Dermis blood vessel endothelial cell (primary cell): ENCODE results near the gene SIK2. TPM values are rescaled to one million over a fixed set of nuclear protein-coding genes. Genes with fewer than 3 reads are reported as not detected.

ENCODE experiments used
- DNase-seq: peaks from one replicate; pipeline ENCODE4 v3.0.0; 2010
- total RNA-seq: library from RNA; depleted of rRNA; stranded (reverse); fragments of >200 nt; gene quantifications from 2 replicates; pipeline ENCODE4 v1.2.3, GENCODE V29; 2014

The SIK2 gene
- total RNA-seq: 12.8 and 13.2 TPM in 2 replicates

DNA sequence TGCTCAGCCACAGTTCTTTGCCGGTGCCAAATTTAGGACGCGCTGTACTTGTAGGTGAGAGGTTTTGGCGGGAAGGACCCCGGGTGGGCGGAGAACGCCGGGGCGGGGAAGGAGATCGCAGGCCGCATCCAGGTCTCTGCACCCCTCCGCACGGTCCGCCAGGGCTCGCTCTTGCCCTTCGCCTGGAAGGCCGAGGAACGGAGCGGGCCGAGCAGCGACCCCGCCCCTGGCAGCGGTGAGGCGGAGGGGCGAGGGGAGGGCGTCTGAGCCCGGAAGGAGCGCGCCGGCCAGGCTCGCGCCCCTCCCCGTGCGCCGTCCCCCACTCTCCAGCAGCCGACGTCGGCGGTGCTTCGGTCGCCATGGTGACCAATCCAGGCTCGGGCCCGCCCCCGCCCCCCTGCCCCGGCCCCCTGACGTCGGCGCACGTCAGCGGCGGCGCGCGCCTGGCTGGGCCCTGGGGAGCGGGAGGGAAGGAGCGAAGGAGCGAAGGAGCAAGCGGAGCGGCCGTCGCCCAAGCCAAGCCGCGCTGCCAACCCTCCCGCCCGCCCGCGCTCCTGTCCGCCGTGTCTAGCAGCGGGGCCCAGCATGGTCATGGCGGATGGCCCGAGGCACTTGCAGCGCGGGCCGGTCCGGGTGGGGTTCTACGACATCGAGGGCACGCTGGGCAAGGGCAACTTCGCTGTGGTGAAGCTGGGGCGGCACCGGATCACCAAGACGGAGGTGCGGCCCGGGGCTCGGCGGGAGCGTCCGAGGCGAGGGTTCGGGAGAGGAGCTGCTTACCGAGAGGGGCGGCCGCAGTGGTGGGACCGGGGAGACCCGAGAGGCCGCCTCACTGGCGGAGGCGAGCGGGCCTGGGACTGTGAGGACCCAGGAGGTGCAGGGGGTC is at the start of gene SIK2:
SIK2 (plus strand) TSS at position 471 of the 886 bp plus-strand sequence; CDS start at position 586, 115 bp downstream.
- DNase-seq: peak; percentile 97

DNA sequence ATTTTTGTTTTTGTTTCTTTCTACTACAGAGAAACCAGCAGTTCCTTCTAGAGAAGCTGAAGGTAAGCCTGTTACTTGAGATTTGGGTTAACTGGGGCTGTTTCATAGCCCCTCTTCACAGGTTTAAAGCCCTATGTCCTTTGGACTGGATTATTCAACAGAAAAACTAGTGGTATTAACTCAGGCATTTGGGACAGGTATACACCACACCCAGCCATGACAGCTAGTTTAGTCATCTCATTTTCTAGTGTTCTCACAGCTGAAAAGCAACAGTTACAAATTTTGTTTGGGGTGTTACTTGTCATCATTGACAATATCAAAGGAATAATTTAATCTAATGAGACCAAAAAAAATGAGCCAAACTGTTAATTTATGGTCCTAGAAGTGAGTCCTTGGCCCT is 47.7 kb upstream of the SIK2 start:
- no peak for DNase-seq

GRCh38 chr11:111555255-111555654 is 47.0 kb upstream of the SIK2 start:
- no peak for DNase-seq

GRCh38 chr11:111557425-111558111 is 44.7 kb upstream of the SIK2 start:
- no peak for DNase-seq

- peak; percentile 27 for DNase-seq
These were observed 42.3 kb upstream of the SIK2 start for GRCh38 chr11:111559800-111560464.

- no peak for DNase-seq
These were observed 41.4 kb upstream of the SIK2 start for GRCh38 chr11:111560800-111561199.

DNA sequence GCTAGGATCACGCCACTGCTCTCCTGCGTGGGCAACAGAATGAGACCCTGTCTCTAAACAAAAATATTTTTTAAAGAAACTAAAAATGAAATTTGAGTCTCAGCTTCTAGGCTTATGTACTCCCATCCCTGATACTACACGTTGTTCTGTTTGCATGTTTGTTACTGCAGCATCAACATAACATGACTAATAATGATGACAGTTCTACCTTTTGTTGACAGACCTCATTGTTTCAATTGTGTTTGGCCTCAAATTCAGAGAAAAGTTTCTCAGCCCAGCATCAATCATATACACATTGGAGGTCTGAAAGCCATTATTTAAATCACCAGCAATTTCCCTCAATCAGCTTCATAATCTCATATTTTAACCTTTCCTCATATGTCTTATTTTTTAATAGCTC is 40.9 kb upstream of the SIK2 start:
- no peak for DNase-seq

DNA sequence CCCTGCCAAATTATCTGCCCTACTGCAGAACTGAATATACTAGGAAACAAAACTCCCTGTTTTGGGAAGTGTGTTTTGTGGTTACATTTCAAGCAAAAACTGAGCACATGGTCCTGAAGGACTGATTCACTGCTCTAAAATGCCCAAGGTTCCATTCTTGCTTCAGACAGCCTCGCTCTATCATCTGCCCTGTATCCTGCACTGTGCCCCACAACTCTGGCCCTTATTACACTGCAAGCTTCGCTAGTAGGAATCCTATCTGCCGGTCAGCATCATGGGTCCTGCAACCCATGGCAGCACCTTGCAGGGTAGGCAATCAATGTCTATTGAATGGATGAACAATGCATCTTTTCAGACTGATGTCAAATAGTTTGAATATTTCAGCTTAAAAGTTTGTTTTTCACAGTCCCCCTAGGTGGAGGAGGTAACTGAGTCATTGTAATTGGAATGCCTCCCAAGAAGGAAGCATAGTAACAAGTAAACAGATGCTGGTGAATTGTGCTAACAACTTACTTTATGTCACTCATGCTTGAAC is 40.4 kb upstream of the SIK2 start:
- DNase-seq: peak; percentile 44

DNA sequence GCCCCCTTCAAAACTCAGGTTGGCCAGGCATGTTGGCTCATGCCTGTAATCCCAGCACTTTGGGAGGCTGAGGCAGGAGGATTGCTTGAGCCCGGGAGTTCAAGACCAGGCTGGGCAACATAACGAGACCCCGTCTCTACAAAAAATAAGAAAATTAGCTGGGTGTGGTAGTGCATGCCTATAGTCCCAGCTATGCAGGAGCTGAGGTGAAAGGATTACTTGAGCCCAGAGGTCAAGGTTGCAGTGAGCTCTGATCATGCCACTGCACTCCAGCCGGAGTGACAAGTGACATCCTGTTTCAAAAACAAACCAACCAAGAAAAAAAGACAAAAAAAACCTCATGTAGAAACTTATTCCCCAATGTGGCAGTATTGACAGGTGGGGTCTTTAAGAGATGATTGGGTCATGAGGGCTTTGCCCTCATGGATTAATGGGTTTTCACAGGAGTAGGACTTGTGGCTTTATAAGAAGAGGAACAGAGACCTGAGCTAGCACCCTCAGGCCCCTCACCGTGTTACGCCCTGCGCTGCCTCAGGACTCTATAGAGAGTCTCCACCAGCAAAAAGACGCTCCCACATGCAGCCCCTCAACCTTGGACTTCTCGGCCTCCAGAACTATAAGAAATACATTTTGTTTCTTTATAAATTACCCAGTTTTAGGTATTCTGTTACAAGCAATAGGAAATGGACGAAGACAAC is 39.4 kb upstream of the SIK2 start:
- no peak for DNase-seq

DNA sequence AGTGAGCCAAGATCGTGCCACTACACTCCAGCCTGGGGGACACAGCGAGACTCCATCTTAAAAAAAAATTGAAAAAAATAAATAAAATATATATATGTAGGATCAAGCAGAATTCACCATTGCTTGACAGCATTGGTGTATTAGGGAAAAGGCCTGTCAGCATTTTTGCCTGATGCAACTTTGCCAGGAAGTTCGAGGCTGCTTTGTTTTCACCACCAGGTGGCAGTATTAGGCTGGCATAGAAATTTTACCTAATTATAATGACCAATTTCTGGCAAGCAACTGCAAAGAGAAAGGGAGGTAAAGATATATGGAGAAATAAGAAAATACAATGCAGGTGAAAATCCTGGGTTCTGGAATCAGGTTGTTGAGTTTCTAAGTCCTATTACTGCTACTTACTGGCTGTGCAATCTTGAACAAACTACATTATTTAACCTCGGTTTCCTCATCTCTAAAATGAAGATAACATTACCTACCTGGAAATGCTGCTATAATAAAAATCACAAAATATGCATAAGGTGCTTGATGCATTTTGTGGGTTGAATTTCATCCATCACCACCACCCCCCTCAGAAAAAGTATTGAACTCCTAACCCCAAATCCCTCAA is 37.0 kb upstream of the SIK2 start:
- DNase-seq: peak; percentile 84

DNA sequence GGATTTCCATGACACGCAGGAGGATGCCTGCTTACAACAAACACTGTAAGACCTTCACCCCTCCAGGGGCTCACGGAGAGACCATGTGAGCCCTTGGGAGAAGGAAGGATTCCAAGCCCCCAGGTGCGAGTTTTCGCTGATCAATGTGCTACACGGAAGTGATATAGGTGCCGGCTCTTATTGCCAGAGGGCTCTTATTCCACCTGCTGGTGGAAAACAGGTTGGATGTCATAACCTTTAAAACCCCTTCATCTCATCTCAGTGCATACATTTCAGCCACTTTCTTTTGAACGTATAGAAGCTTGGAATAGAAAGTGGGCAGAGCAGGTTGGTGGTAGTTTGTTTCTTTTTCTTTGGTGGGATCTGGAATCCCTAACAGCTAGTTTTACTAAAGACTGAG is 35.9 kb upstream of the SIK2 start:
- DNase-seq: no peak

DNA sequence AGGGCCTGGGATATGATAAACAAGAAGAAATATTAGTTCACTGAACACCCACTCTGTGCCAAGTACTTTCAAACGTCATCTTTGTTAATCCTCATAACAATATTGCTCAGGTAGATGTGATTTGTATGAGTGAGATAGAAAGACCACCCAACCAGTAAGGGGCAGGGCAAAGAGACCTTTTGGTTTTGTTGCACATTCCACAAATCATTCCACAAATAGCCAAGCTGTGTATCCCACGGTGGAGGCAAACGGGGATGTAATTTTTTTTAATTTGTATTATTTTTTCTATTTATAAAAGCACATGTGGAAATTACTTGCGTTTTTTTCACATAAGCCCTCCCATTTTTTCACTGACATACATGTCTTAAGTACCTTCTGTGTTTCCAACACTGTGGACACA is 32.8 kb upstream of the SIK2 start:
- DNase-seq: no peak

DNA sequence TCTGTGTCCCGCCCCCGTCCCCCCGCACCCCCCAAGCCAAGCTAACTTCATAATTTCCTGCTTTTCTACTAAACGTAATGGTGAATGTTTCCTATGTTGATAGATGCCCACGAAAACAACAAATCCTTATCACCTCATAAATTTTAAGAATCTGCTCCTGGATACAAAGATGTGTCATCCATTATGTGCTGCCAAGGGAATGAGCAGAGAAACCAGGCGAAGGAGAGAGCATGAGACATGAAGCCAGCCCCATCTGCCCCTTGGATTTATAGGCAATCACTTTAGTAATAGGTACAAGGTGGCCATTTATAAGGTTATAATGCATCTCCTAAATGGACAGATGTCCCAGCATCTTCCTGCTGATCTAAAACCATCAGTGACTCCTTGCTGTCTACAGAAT is 31.5 kb upstream of the SIK2 start:
- DNase-seq: no peak

DNA sequence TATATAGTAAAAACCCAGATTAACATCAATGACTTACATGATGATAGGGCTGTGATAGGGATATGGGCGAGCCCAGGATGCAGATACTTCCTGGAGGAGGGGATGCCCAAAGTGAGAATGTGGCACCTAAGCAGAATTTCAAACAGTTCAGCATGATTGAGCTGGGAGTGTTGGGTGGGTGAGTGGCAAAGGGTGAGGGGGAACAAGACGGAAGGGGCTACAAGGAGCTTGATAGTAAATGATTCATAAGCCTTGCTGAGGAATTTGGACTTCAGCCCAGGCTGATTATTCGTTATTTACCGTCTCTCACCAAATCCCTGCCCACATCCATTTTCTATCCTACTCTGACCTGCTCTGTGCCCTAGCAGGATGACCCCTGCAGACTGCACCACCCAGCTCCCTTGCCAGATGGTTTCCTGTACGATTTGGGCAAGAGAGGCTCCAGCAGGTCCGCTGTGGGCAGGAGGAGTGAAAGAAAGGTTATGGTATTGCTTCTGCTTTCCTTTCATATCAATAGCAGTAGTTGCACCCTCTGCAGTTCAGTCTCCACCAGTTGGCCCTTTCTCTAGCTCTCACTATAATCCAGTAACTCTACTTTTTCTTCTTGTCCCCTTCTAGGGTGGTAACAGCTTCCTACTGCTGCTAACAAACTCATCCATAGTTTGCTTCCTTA is 30.3 kb upstream of the SIK2 start:
- DNase-seq: peak; percentile 44

- DNase-seq: no peak
These were observed 29.7 kb upstream of the SIK2 start for GRCh38 chr11:111572581-111572980.

DNA sequence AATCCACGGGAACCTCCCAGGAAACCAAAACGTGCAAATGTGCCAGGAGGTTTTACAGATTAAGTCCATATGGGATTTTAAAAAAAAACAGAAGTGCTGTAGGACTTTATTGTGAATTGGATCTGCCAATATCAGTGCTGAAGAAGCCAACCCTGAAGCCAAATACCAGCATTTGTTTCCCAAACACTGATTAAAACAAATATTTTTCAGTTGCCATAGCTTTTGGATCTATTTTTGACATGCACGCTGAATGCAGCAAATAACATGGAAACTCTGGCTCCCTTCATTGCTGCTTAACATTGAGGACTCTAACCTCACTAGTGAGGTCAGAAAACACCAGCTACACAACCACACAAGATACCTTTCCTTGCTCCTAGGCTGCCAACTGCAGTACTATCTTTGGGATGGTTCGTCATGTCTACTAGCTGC is 28.4 kb upstream of the SIK2 start:
- no peak for DNase-seq

GRCh38 chr11:111574373-111575225 is 27.6 kb upstream of the SIK2 start:
- DNase-seq: no peak

DNA sequence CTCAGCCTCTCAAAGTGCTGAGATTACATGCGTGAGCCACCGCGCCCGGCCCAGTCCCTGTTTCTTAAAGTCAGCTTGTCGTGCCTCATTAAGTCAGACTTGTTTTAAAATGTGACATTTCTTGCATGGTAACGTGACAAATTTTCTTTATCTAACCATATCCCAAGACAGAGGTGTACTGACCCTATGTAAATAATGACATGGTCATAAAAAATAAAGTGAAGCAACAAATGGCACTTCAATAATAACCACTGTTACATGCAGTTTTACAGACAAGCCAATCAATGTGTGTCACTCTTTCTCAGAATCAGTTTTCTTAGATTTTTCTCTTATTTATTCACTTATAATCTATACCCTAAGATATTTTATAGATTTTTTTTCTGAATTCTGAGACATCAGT is 26.5 kb upstream of the SIK2 start:
- DNase-seq: no peak

DNA sequence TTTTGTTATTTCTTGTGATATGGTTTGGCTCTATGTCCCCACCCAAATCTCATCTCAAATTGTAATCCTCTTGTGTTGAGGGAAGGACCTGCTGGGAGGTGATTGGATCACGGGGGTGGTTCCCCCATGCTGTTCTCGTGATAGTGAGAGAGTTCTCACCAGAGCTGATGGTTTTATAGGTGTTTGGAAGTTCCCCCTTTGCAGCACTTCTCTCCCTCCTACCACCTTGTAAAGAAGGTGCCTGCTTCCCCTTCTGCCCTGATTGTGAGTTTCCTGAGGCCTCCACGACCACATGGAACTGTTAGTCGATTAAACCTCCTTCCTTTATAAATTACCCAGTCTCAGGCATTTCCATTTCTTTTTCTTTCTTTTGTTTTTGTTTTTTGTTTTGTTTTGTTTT is 24.4 kb upstream of the SIK2 start:
- DNase-seq: no peak

DNA sequence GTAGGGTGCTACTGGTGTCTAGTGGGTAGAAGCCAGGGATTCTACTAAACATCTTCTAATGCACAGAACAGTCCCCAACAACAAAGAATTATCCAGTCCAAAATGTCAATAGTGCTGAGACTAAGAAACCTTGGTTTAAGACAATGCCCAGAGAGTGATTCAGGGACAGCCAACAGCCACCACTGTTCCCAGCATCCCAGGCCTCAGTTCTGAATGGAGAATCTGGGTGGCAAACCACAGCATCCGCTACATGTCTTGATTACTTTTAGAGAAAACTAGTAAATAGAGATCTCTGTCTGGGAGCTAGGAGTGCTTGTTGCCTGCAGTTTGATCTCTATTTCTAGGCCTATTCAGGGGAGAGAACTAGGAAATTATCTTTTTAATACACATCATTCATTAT is 20.9 kb upstream of the SIK2 start:
- no peak for DNase-seq

DNA sequence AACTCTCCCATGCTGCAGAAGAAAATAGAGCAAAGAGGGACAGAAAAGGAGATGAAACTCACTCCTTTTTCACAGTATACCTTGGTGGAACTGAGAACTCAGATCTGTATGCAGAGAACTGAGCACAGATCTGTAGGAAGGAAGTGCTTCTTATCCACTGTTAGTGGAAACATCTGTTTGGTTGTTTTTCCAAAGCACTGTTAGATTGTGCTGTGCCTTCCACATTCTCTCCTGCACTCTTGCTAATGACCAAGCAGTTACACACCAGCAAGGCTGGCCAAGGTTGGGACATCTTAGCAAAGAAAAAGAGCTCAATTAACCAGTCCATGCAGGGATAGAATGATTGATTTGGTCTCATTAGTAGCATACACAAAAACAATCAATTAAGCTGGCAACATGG is 20.1 kb upstream of the SIK2 start:
- DNase-seq: peak; percentile 36
